MG63 (cell line): Measurements from ENCODE around the gene PDE3A. TPM values are rescaled to one million over a fixed set of nuclear protein-coding genes. Genes with fewer than 3 reads are reported as not detected.

Experiments
- DNase-seq: peaks from one replicate; pipeline ENCODE4 v3.0.0-alpha.2; 2020
- H3K27me3 ChIP-seq: fragments of 250-450 bp; sonication (Bioruptor Pico); 2 replicates; pipeline ENCODE4 v1.5.1; 2020; ENCODE audit warnings: mild to moderate bottlenecking, moderate library complexity
- H3K36me3 ChIP-seq: fragments of 250-450 bp; sonication (Bioruptor Pico); 2 replicates; pipeline ENCODE4 v1.5.1; 2020; ENCODE audit warnings: mild to moderate bottlenecking, moderate library complexity
- H3K4me3 ChIP-seq: fragments of 250-450 bp; sonication (Bioruptor Pico); 2 replicates; pipeline ENCODE4 v1.5.1; 2020; ENCODE audit warnings: mild to moderate bottlenecking, moderate library complexity
- H3K9me3 ChIP-seq: fragments of 250-450 bp; sonication (Bioruptor Pico); 2 replicates; pipeline ENCODE4 v1.5.1; 2020; ENCODE audit warnings: mild to moderate bottlenecking, moderate library complexity
- total RNA-seq: library from RNA; depleted of rRNA; stranded (reverse); fragments of >200 nt; shearing (Covaris generic); gene quantifications from 2 replicates; pipeline ENCODE4 v1.2.3, GENCODE V29; 2014; ENCODE audit warnings: low replicate concordance

PDE3A gene
- total RNA-seq, 1 experiment from 2014 or later: 0.03 TPM

DNA sequence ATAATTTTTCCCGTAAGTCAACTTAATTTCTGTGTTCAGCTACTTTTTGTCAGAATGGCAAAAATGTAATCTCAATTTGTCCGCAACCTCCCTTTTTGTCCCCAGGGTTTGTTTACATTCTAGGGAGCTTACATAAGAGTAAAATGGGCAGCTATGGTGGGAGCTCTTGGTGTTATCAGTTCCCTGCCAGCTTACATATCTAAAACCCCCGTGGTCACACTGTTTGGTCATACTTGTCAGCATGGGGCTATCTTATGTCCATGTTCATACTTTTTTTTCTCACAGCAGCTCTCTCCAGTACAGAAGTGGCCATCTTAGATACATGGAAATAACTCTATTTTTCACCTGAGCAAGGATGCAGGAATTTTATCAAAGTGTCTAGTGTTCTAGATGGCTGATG, 343.5 kb downstream of the PDE3A start:
- no peak overlapping the region for H3K4me3 ChIP-seq
- no peak for DNase-seq
- H3K36me3 ChIP-seq: no peaks in the 10 kb centered on the region
- no peaks in the 10 kb centered on the region for H3K9me3 ChIP-seq
- no peaks in the 10 kb centered on the region; the same call in 1 of the 2 replicates for H3K27me3 ChIP-seq

DNA sequence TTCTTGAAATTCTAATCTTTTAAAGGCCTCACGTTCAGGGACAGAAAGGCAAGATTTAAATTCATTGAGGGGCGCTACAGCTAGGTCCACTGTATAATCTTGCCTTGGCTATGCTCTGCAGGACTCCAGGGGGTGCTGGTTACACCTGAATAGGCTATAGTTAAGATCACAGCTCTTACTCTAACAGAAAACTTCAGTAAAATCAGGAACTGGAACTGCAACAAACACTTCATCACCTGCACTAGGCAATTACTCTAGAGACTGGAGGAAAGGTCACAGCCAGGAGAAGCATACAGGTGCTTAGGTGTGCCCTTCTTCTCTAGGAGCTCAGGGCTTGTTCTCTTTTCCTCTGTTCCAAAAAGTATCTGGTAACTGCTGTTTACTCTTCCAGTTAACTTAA, 347.7 kb downstream of the PDE3A start:
- Histone ChIP-seq H3K36me3 (no peaks in the 10 kb centered on the region), H3K27me3 (no peaks in the 10 kb centered on the region; the same call in 1 of the 2 replicates), H3K9me3 (no peaks in the 10 kb centered on the region), H3K4me3 (no peak overlapping the region)
- no peak for DNase-seq

DNA sequence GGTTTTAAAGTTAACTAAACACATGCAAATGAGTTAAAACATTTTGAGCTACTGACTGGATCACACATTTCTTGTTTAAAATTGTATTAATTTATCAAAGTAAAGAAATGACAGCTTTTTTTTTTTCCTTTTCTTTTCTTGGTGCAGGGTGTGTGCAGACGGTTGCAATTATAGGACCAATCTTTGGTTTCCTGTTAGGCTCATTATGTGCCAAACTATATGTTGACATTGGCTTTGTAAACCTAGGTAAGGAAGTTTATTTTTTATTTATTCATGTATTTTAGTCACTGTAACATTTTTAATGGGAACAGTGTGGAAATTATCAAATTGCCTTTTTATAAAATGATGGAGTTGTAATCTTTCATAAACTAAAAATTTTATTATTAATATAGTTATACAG, 348.6 kb downstream of the PDE3A start:
- DNase-seq: no peak
- H3K36me3 ChIP-seq: no peaks in the 10 kb centered on the region
- no peak overlapping the region for H3K4me3 ChIP-seq
- H3K27me3 ChIP-seq: no peaks in the 10 kb centered on the region; the same call in 1 of the 2 replicates
- H3K9me3 ChIP-seq: no peaks in the 10 kb centered on the region

DNA sequence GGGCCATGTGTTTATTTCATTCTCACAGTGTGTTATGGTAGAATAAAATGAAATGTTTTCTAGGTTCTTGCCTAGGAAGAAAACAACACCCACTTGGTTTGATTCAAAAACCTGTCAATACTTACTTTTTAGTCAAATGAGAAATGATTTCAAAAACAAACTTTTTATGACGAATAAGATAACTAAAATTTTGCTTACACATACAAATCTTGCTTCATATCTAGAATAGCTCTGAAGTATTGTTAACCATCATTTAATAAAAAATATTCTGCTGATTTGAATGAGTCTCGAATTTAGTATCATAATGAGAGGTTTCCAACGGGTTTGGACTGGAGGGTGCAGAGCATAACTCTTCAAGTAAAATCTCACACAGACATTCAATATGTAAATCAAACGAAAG, 350.0 kb downstream of the PDE3A start:
- H3K27me3 ChIP-seq: no peaks in the 10 kb centered on the region; the same call in 1 of the 2 replicates
- DNase-seq: no peak
- no peaks in the 10 kb centered on the region for H3K9me3 ChIP-seq
- no peak overlapping the region for H3K4me3 ChIP-seq
- no peaks in the 10 kb centered on the region for H3K36me3 ChIP-seq

DNA sequence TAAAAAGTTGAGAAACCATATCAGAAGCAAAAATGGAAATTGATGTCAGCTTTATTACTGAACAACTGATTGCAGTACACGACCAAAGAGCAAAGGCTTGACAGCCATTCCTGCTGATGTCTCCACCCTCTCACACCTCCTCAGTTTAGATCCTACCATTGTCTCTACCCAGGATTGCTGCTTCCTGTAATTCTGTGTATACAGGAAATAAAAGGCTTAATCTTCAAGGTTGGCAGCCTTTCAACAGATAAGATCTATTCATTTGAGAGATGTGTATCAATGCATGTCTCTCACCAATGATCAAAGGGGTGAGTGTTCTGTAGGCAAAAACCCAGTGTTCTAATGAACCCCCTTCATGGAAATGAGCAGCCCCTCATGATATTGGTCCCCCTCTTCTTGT, 353.8 kb downstream of the PDE3A start:
- H3K36me3 ChIP-seq: no peaks in the 10 kb centered on the region
- DNase-seq: no peak
- H3K27me3 ChIP-seq: no peaks in the 10 kb centered on the region; the same call in 1 of the 2 replicates
- no peak overlapping the region for H3K4me3 ChIP-seq
- no peaks in the 10 kb centered on the region for H3K9me3 ChIP-seq

DNA sequence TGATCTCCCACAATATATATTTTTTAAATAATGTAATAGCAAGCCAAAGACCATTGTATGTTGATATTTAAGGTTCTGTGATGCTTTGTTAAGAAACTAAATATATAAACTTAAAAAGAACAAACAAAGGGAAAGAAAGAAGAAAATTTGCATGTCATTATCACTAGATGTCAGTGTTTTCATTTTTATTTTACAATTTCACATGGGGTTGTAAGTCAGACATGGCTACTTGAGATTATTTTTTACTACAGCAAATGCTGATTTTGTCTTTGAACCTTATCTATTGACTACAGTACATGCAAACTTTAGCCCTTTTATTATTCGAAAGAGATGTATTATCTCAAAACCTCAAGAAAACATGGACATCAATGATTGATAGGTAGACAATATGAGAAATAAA, 362.9 kb downstream of the PDE3A start:
- peaks cover 2% of the 10 kb centered on the region for H3K27me3 ChIP-seq
- no peak overlapping the region for H3K4me3 ChIP-seq
- H3K9me3 ChIP-seq: no peaks in the 10 kb centered on the region
- H3K36me3 ChIP-seq: no peaks in the 10 kb centered on the region
- DNase-seq: no peak
